Activated naive CD4-positive, alpha-beta T cell treated with Interleukin-2 at 50 U/mL for 16 hours (primary cell): ENCODE measurements around the gene RRAD.
"Not testable (repeated sequence)": the region's sequence is repeated elsewhere in the genome, so short reads cannot be mapped to it uniquely, and the experiment has no call there.

Source experiments
- DNase-seq: peaks from one replicate; pipeline ENCODE4 v3.0.0-alpha.2; 2020

Gene RRAD

GRCh38 chr16:66898207-66898606 is 27.1 kb downstream of the RRAD start:
- DNase-seq, result no peak

- not testable (repeated sequence) for DNase-seq
Measured at GRCh38 chr16:66896682-66897081, 28.7 kb downstream of the RRAD start.

DNA sequence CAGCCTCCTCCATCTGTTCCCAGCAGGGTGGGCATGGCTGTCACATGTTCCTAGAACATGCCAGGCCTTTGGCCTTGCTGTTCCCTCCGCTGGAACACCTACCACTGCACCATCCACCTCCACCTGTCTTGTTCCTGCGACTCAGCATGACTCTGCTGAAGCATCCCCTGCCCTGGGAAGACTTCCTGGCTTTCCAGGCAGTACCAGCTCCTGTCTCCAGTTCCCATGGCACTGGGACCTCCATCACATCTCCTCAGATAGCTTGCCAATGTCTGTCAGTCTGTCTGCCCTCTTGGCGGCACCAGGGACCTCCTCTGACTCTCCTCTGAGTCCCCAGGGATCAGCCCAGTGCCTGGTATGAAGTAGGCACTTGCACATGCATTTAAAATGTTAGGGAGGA is 29.3 kb downstream of the RRAD start:
- DNase-seq, result no peak

DNA sequence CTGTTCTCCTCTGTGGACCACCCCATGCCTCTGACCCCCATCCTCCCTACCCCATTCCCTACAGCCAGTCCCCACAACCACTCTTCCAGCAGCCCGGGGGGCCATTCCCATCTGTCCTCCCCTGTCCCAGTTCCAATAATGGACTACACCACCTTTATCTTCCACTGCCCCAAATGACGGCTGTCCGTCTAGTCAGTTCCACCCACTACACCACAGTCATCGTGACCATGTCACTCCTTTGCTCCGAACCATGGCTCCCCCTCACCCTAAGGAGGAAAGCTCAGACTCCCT is 29.7 kb downstream of the RRAD start:
- no peak for DNase-seq

- peak; percentile 57 for DNase-seq
Measured at GRCh38 chr16:66894948-66895688, 30.2 kb downstream of the RRAD start.

DNA sequence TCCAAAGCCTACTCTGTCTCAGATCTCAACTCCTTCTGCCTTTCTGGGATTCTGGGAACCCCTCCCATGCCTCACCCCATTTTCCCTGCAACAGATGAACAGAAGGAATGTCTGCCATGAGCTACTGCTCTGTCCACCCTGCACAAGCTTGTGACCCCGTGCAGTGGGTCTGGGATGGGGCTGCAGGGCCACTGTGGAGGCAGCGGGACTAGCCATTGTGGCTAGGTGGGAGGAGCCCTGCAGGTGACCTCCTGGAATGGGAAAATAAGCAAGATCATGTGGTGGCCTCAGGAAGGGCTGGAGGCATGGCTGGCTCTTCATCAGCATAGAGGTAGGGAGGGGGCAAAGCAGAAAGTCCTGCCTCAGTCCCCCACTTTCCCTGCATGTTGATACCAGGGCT is 31.3 kb downstream of the RRAD start:
- no peak for DNase-seq

DNA sequence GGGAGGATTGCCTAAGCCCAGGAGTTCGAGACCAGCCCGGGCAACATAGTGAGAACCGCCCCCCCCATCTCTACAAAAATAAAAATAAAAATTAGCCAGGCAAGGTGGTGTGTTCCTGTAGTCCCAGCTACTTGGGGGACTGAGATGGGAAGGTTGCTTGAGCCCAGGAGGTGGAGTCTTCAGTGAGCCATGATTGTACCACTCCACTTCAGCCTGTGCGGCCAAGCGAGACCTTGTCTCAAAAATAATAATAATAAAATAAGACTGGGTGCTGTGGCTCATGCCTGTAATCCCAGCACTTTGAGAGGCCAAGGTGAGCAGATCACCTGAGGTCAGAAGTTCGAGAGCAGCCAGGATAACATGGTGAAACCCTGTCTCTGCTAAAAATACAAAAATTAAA is 33.5 kb downstream of the RRAD start:
- DNase-seq, result no peak

GRCh38 chr16:66891360-66891759 is 34.0 kb downstream of the RRAD start:
- DNase-seq, result no peak

GRCh38 chr16:66890799-66891198 is 34.5 kb downstream of the RRAD start:
- no peak for DNase-seq

DNA sequence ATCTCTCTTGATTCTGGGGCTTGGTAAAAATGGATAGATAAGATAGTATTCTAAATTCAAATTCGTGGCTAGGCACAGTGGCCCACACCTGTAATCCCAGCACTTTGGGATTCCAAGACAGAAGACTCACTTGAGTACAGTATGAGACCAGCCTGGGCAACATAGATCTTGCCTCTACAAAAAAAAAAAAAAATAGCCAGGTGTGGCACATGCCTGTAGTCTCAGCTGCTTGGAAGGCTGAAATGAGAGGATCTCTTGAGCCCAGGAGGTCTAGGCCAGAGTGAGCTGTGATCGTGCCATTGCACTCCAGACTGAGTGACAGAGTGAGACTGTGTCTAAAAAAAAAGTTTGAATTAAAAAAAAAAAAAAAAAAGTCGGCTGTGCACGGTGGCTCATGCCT is 35.7 kb downstream of the RRAD start:
- DNase-seq, result no peak

- no peak for DNase-seq
Measured at GRCh38 chr16:66888647-66889615, 36.4 kb downstream of the RRAD start.

- no peak for DNase-seq
Measured at GRCh38 chr16:66886914-66887313, 38.4 kb downstream of the RRAD start.

DNA sequence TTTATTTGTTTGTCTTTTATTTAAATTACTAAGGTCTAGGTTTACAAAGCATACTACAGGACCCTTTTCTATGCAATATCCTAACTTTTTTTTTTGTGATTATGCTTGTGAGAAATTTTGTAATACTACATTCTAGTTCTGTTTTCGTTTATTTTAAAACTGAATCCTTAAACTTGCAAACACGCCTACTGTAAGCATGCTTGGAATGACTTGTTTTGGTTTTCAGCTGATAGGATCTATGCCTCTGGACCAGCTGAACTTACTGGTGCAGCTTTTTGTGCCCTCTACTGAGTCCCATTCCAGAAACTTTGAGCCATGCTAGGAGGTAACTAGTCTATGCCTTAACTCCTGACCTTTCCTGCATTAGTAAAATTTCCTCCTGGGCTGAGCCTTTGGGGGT is 39.0 kb downstream of the RRAD start:
- DNase-seq, result no peak

- no peak for DNase-seq
Measured at GRCh38 chr16:66885491-66885890, 39.8 kb downstream of the RRAD start.

- no peak for DNase-seq
Measured at GRCh38 chr16:66882702-66883101, 42.6 kb downstream of the RRAD start.

DNA sequence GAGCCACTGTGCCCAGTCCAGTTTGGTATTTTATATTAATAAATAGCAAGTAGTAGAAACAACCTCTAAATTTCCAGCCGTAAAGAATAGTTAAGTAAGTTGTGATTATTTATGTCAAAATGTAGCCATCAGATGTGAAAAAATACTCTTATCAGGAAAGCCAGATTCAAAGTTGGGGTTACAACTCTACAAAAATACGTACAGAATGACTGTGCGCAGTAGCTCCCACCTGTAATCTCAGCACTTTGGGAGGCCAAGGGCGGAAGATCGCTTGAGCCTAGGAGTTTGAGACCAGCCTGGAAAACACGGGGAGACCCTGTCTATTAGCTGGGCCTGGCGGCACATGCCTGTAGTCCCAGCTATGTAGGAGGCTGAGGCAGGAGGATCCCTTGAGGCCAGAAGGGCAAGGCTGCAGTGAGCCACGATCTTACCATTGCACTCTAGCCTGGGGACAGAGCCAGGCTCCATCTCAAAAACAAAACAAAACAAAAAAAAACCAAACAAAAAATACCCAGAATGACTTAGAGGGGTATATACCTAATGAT is 43.3 kb downstream of the RRAD start:
- DNase-seq, result no peak

DNA sequence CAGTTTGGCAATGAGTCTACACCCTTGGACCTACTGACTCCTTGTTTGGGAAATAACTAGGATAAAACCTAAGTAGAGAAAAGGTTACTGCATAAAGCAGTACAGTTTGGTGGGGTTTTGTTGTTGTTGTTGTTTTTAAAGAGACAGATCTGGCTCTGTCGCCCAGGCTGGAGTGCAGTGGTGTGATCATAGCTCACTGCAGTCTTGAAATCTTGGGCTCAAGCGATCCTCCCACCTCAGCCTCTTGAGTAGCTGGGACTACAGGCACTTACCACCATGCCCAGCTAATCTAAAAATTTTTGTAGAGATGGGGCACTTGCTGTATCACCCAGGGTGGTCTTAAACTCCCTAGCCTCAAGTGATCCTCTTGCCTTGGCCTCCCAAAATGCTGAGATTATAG is 43.8 kb downstream of the RRAD start:
- no peak for DNase-seq

- no peak for DNase-seq
Measured at GRCh38 chr16:66881014-66881417, 44.3 kb downstream of the RRAD start.

DNA sequence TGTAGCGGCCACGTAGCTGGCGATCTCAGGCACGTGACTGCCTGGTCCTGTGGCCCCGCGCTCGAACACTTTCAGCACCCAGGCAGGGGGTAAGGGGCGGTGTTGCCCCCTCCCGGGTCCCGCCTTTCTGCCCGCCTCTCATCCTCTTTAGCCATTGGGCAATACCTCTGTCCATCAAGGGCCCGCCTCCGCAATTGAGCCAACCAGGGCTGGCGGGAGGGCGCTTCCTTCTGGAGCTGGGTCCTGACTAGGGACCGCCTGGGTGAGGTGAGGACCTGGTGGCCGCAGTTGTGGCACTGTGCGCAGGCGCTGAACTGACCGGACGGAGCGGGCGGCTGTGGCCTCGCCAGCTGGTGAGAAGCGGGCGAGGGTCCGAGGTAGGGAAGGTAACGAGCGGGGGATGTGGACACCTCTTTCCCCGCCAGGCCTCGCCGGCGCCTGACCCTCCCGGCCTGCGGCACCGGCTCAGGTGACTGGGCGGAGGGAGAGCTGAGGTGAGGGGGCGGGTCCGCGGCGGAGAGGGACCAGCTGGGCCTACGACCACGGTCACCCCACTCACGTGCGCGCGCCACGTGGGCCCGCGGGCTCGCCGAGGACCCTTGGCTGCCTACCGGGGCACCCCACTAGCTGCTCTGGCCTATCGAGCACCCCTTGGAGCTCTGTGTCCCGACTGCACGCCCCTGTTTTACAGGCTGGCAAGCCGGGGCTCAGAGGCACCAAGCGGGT is 44.9 kb downstream of the RRAD start, which contains the start of gene PDP2:
PDP2 (plus strand) TSS at position 228 of the 726 bp plus-strand sequence. CDS start 3,770 bp downstream, outside the sequence.
- peak; percentile 90 for DNase-seq

GRCh38 chr16:66878067-66878466 is 47.3 kb downstream of the RRAD start:
- DNase-seq, result peak; percentile 77

- DNase-seq, result peak; percentile 13
Measured at GRCh38 chr16:66874079-66874775, 51.1 kb downstream of the RRAD start.

GRCh38 chr16:66873685-66874055 is 51.7 kb downstream of the RRAD start:
- no peak for DNase-seq
